AG10803 (cell line): ENCODE results near the gene NPFF.
A peak's percentile ranks its signal among the peaks of the same experiment; 100 is the strongest.
"Not testable (repeated sequence)": the region's sequence is repeated elsewhere in the genome, so short reads cannot be mapped to it uniquely, and the experiment has no call there.

ENCODE experiments used
- DNase-seq: peaks from one replicate; pipeline ENCODE4 v3.0.0; 2010; ENCODE audit warnings: low read depth
- H3K4me3 ChIP-seq: 2 replicates; pipeline ENCODE4 v1.5.1; 2011; ENCODE audit warnings: mild to moderate bottlenecking, low read length, control low read depth
- TF ChIP-seq, protein P1 (sequence below): conservative IDR thresholded peaks from 2 replicates; pipeline ENCODE4 v1.5.1; 2011; ENCODE audit warnings: mild to moderate bottlenecking, low read length, control low read depth, inconsistent platforms

Gene NPFF, protein sequence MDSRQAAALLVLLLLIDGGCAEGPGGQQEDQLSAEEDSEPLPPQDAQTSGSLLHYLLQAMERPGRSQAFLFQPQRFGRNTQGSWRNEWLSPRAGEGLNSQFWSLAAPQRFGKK

GRCh38 chr12:53506881-53507602, at the start of gene NPFF:
TSS of gene NPFF (minus strand) at chr12:53507484. CDS start at chr12:53507474, 10 bp downstream.
- TF ChIP-seq, protein P1, sequence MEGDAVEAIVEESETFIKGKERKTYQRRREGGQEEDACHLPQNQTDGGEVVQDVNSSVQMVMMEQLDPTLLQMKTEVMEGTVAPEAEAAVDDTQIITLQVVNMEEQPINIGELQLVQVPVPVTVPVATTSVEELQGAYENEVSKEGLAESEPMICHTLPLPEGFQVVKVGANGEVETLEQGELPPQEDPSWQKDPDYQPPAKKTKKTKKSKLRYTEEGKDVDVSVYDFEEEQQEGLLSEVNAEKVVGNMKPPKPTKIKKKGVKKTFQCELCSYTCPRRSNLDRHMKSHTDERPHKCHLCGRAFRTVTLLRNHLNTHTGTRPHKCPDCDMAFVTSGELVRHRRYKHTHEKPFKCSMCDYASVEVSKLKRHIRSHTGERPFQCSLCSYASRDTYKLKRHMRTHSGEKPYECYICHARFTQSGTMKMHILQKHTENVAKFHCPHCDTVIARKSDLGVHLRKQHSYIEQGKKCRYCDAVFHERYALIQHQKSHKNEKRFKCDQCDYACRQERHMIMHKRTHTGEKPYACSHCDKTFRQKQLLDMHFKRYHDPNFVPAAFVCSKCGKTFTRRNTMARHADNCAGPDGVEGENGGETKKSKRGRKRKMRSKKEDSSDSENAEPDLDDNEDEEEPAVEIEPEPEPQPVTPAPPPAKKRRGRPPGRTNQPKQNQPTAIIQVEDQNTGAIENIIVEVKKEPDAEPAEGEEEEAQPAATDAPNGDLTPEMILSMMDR: no peak
- no peak within 1 kb of the TSS for H3K4me3 ChIP-seq
- no peak for DNase-seq

DNA sequence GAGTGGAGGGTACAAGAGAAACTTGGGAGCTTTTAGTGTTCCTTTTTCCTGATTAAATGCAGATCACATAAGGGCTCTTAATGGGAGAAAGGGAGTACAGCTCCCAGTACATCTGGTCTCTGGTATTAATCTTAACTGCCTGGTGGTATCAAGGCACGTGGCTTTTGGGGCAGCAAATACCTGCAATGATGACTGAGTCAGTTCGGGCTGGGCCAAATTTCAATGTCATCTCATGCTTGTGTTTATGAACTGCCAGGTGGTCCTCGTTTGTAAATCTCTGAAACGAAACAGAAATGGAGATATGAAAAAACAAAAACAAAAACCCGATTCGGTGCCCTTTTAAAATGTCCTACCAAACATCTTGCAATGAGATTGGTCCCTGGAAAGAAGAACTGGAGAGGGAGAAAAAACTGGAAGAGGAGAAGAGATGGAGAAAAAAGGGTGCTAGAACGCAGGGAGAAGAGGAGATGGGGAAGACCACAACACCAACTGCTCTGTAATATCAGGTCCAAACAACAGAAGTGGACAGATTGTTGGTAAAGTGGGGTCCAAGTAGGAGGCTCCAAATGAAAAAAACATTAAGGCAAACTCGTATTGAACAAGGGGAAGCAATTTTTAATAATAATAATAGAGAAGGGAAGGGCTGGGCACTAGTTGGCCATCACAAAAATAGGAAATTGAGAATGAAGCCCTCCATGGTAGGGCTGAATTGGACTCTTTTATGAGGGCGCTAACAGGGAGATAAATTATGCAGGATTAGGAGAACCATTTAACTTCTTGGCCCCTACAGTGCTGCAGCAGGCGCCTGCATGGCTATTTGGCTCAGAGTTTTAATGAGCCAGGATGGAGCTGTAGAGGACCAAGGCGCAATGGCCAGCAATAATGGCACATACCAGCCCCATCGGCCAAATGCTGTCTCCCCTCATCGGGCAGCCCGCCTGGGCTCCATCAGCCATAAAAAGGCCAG, 45.4 kb upstream of the NPFF start:
- H3K4me3 ChIP-seq: no peak overlapping the region
- no peak for DNase-seq
- TF ChIP-seq, protein P1: no peak

DNA sequence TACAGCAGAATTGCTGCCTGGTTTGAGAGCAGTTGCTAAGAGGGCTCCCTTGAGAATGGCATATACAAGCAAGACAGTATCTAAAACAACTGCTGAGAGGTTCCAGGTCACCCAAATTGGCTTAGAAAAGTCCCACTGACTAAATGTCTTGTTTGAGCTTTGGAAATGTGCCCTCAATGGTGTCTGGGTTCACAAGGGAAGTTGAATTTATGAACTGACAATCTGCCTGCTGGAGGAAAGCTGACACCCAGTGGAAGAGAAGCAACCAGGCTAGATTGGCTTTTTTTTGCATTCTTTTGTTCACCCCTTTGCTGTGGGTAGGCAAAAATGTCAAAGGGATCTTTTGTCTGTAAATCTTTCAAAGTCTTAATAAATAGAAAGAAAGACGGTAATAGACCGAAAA, 44.6 kb upstream of the NPFF start:
- no peak overlapping the region for H3K4me3 ChIP-seq
- no peak for DNase-seq
- TF ChIP-seq, protein P1: no peak

GRCh38 chr12:53550595-53550994, 43.3 kb upstream of the NPFF start:
- TF ChIP-seq, protein P1: no peak
- H3K4me3 ChIP-seq: no peak overlapping the region
- no peak for DNase-seq

GRCh38 chr12:53550131-53550530, 42.8 kb upstream of the NPFF start:
- not testable (repeated sequence) for H3K4me3 ChIP-seq, DNase-seq

DNA sequence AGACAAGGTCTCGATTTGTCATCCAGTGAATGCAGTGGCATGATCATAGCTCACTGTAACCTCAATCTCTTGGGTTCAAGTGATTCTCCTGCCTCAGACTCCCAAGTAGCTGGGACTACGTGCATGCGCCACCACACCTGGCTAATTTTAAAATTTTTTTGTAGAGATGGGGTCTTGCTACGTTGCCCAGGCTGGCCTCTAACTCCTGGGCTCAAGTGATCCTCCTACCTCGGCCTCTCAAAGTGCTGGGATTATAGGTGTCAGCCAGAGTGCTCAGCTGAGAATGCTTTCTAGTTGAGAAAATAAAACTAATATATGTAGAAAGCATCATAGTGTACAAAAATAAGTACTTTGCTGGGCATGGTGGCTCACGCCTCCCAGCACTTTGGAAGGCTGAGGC, 41.1 kb upstream of the NPFF start:
- DNase-seq, H3K4me3 ChIP-seq: not testable (repeated sequence)

GRCh38 chr12:53543539-53543938, 36.3 kb upstream of the NPFF start:
- peak; percentile 77 for DNase-seq
- H3K4me3 ChIP-seq: no peak overlapping the region
- TF ChIP-seq, protein P1: peak; percentile 99
